ENCODE data around the gene EID2.

GRCh38 chr19:39533003-39533512 is 6.9 kb downstream of the EID2 start:
- TF ChIP-seq POLR2A (IDR thresholded peaks at IDR 0.05), result no peak
- no peak for TF ChIP-seq CTCF (IDR thresholded peaks at IDR 0.05)
